SU-DHL-6 (cell line): Measurements from ENCODE around the gene SUMO1.

Source experiments
- H2AFZ ChIP-seq: fragments of 200-600 bp; sonication (generic); 2 replicates; pipeline ENCODE4 v1.6.1; 2014; ENCODE audit warnings: low read depth, mild to moderate bottlenecking, moderate library complexity, mixed read lengths, antibody characterized with exemption, low read length; ENCODE audit not compliant: severe bottlenecking
- H3F3A ChIP-seq: fragments of 200-600 bp; shearing (Covaris generic); 2 replicates; pipeline ENCODE4 v1.6.0; 2016; ENCODE audit warnings: antibody characterized with exemption, mild to moderate bottlenecking; ENCODE audit not compliant: insufficient read depth
- H3K27ac ChIP-seq: fragments of 200-600 bp; sonication (generic); 2 replicates; pipeline ENCODE4 v1.5.1; 2016; ENCODE audit warnings: low read depth, mild to moderate bottlenecking, low read length, moderate library complexity, mixed read lengths
- H3K27me3 ChIP-seq: fragments of 200-600 bp; sonication (generic), shearing (Covaris generic); 2 replicates; pipeline ENCODE4 v1.6.0; 2014; ENCODE audit warnings: mild to moderate bottlenecking, low read length
- H3K36me3 ChIP-seq: fragments of 200-600 bp; sonication (generic); 2 replicates; pipeline ENCODE4 v1.6.1; 2014; ENCODE audit warnings: mild to moderate bottlenecking, low read length, mixed read lengths
- H3K4me2 ChIP-seq: fragments of 300-600, 200-600 bp; shearing (Covaris generic), sonication (generic); 2 replicates; pipeline ENCODE4 v1.6.0; 2014; ENCODE audit warnings: low read length, low read depth, mild to moderate bottlenecking; ENCODE audit not compliant: poor library complexity, severe bottlenecking
- H3K4me3 ChIP-seq: fragments of 200-600 bp; sonication (generic); 2 replicates; pipeline ENCODE4 v1.5.1; 2014; ENCODE audit warnings: antibody characterized with exemption, low read length, mild to moderate bottlenecking, mixed read lengths; ENCODE audit not compliant: insufficient read depth, poor library complexity, severe bottlenecking
- H3K79me2 ChIP-seq: fragments of 200-600 bp; sonication (generic); 2 replicates; pipeline ENCODE4 v1.6.1; 2014; ENCODE audit warnings: mild to moderate bottlenecking, low read length, moderate library complexity; ENCODE audit not compliant: insufficient read depth
- H3K9ac ChIP-seq: fragments of 200-600 bp; sonication (generic); 2 replicates; pipeline ENCODE4 v1.7.0; 2014; ENCODE audit warnings: mild to moderate bottlenecking, low read length
- H3K9me2 ChIP-seq: fragments of 200-600 bp; sonication (generic); replicated peaks from 2 replicates; pipeline ENCODE4 v1.6.1; 2014; ENCODE audit warnings: low read length; ENCODE audit not compliant: insufficient read depth
- H3K9me3 ChIP-seq: fragments of 200-600 bp; sonication (generic); 2 replicates; pipeline ENCODE4 v1.6.1; 2014; ENCODE audit warnings: low read length, mixed read lengths; ENCODE audit not compliant: insufficient read depth
- H4K20me1 ChIP-seq: fragments of 200-600 bp; sonication (generic); 2 replicates; pipeline ENCODE4 v1.6.1; 2014; ENCODE audit warnings: low read depth, mild to moderate bottlenecking, antibody characterized with exemption, low read length, moderate library complexity, mixed read lengths
- CTCF ChIP-seq: fragments of 200-600 bp; sonication (generic); IDR thresholded peaks from one replicate; pipeline ENCODE4 v1.5.1; 2017; ENCODE audit warnings: antibody characterized with exemption, mild to moderate bottlenecking, low read length, moderate library complexity; ENCODE audit not compliant: insufficient read depth, poor library complexity, severe bottlenecking
- EZH2phosphoT487 ChIP-seq: fragments of 200-600 bp; sonication (generic), shearing (Covaris generic); conservative IDR thresholded peaks from 2 replicates; pipeline ENCODE4 v1.6.1; 2018; ENCODE audit warnings: mild to moderate bottlenecking, antibody characterized with exemption, low read length, moderate library complexity, mixed read lengths

The SUMO1 gene

DNA sequence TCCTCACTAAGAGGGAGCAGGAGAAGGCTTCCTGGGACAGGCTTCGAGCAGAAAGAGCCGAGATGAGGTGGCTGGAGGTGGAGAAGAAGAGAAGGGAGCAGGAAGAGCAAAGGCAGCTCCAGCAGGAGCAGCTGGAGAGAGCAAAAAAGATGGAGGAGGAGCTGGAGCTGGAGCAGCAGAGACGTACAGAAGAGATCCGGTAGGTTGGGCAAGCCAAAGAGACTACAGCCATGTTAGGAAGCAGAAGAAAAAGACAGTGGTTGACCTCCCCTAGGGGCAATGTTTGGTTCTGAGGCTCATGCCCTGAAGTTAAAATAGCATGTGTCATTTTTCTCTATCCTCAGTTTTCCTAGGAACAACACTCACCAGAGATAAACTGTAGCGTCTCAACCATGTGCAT, 45.1 kb downstream of the SUMO1 start:
- Histone ChIP-seq H3K9ac (no peak overlapping the region), H3K4me3 (no peak overlapping the region), H3F3A (no peaks in the 10 kb centered on the region), H3K9me2 (no peaks in the 10 kb centered on the region), H3K27me3 (no peaks in the 10 kb centered on the region), H3K36me3 (no peaks in the 10 kb centered on the region), H4K20me1 (no peaks in the 10 kb centered on the region), H3K27ac (no peak overlapping the region), H3K9me3 (no peaks in the 10 kb centered on the region), H3K79me2 (no peaks in the 10 kb centered on the region), H3K4me2 (no peak overlapping the region), H2AFZ (no peak overlapping the region)
- TF ChIP-seq CTCF (no peak), EZH2phosphoT487 (no peak)

- no peak overlapping the region for H3K27ac ChIP-seq
- H2AFZ ChIP-seq, result no peak overlapping the region
- no peak overlapping the region for H3K4me2 ChIP-seq
- H3K36me3 ChIP-seq, result no peaks in the 10 kb centered on the region
- H3F3A ChIP-seq, result no peaks in the 10 kb centered on the region
- no peak overlapping the region for H3K4me3 ChIP-seq
- no peaks in the 10 kb centered on the region for H3K79me2 ChIP-seq
- no peaks in the 10 kb centered on the region for H3K9me2 ChIP-seq
- H3K9ac ChIP-seq, result no peak overlapping the region
- no peaks in the 10 kb centered on the region for H3K27me3 ChIP-seq
- no peaks in the 10 kb centered on the region for H3K9me3 ChIP-seq
- TF ChIP-seq CTCF (no peak), EZH2phosphoT487 (no peak)
- no peaks in the 10 kb centered on the region for H4K20me1 ChIP-seq
Measured at GRCh38 chr2:202187570-202187969, 50.8 kb downstream of the SUMO1 start.

GRCh38 chr2:202186641-202187202, 51.7 kb downstream of the SUMO1 start:
- no peak overlapping the region for H3K4me3 ChIP-seq
- no peak overlapping the region for H3K4me2 ChIP-seq
- H3K27ac ChIP-seq, result no peak overlapping the region
- TF ChIP-seq EZH2phosphoT487 (no peak), CTCF (no peak)
- no peaks in the 10 kb centered on the region for H3F3A ChIP-seq
- no peak overlapping the region for H2AFZ ChIP-seq
- no peaks in the 10 kb centered on the region for H3K36me3 ChIP-seq
- H3K79me2 ChIP-seq, result no peaks in the 10 kb centered on the region
- no peaks in the 10 kb centered on the region for H3K9me3 ChIP-seq
- no peaks in the 10 kb centered on the region for H3K27me3 ChIP-seq
- H4K20me1 ChIP-seq, result no peaks in the 10 kb centered on the region
- H3K9me2 ChIP-seq, result no peaks in the 10 kb centered on the region
- H3K9ac ChIP-seq, result no peak overlapping the region
